Aorta (tissue), 5 donors: ENCODE results near the gene NUDT19. TPM values are rescaled to one million over a fixed set of nuclear protein-coding genes. Genes with fewer than 3 reads are reported as not detected.
"Not testable (repeated sequence)": the region's sequence is repeated elsewhere in the genome, so short reads cannot be mapped to it uniquely, and the experiment has no call there.

Experiments used
- ATAC-seq: fragments of 200-7000 bp; cut with Tn5 transposase; one replicate; pipeline ENCODE4 v1.9.1; 2022; ENCODE audit warnings: moderate library complexity; ENCODE audit not compliant: low FRiP score
- DNase-seq, 2 donors: peaks; one replicate each; pipeline ENCODE4 v3.0.0-alpha.2; 2020
- H3K27ac ChIP-seq, 2 donors: one replicate each; pipeline ENCODE4 v1.5.1; 2013; ENCODE audit warnings: low read length in 2 of 2, mild to moderate bottlenecking in 2 of 2, moderate library complexity in 2 of 2, control low read depth in 1 of 2, inconsistent platforms in 1 of 2, low read depth in 1 of 2
- H3K27me3 ChIP-seq, 2 donors: one replicate each; pipeline ENCODE4 v1.6.1; 2013; ENCODE audit warnings: control low read depth in 1 of 2, low read length in 1 of 2, mild to moderate bottlenecking in 1 of 2, moderate library complexity in 1 of 2; ENCODE audit not compliant: insufficient read depth in 2 of 2, control insufficient read depth in 1 of 2
- H3K36me3 ChIP-seq, 2 donors: one replicate each; pipeline ENCODE4 v1.6.1; 2013; ENCODE audit warnings: control low read depth in 1 of 2, low read length in 1 of 2, mild to moderate bottlenecking in 1 of 2; ENCODE audit not compliant: insufficient read depth in 2 of 2, control insufficient read depth in 1 of 2
- H3K4me1 ChIP-seq, 2 donors: one replicate each; pipeline ENCODE4 v1.6.1; 2013; ENCODE audit warnings: low read length in 2 of 2, control low read depth in 1 of 2, mild to moderate bottlenecking in 1 of 2, moderate library complexity in 1 of 2; ENCODE audit not compliant: insufficient read depth in 2 of 2, control insufficient read depth in 1 of 2
- H3K4me3 ChIP-seq, 2 donors: one replicate each; pipeline ENCODE4 v1.5.1; 2013; ENCODE audit warnings: low read length in 2 of 2, control low read depth in 1 of 2, mild to moderate bottlenecking in 1 of 2
- H3K9me3 ChIP-seq: one replicate; pipeline ENCODE4 v1.6.1; 2013; ENCODE audit warnings: mild to moderate bottlenecking, low read length; ENCODE audit not compliant: control insufficient read depth
- WGBS, 2 donors: extraction: QIAGEN DNeasy Blood & Tissue Kit; methylation state at CpG; one replicate each; pipeline ENCODE4 v1.1.7; 2013; 5-methylcytosine and 5-hydroxymethylcytosine counted together
- intact Hi-C, 2 donors: fragments of 100-400 bp; cut with DNase I; formaldehyde crosslinking; loops; one replicate each; pipeline versions ENCODE4 v1.14.2 to v1.15.0; 2022
- long read RNA-seq, 2 donors: library from polyadenylated mRNA; unstranded; transcript quantifications; one replicate each; pipeline ENCODE4 v2.0.0, GENCODE V29; 2020 to 2021
- polyA plus RNA-seq, 2 donors: library from polyadenylated mRNA; stranded (reverse); fragments of 200-250 nt; gene quantifications; one replicate each; pipeline ENCODE4 v1.2.3, GENCODE V29; 2013
- total RNA-seq, 2 donors: library from RNA; stranded (reverse); fragmentation: NEBNext Ultra II Directional; extraction: Animal tissue kit (Norgen Biotek cat#: 25700); gene quantifications; one replicate each; pipeline ENCODE4 v1.2.1, GENCODE V29; 2021
- donor health status: healthy with polysubstance abuse.
- donor health status: Bipolar disorder and iron deficiency.
- donor health status: DM: no; HTN: no; CAD: no.
- donor health status: DM: no; HTN: no; CAD: no.
- donor health status: DM: yes; HTN: yes; CAD: no.

NUDT19 gene
- total RNA-seq (1 to 10 TPM; 5.4 to 6.6 TPM), polyA plus RNA-seq (1 to 10 TPM; 3.5 to 4.5 TPM)
- long read RNA-seq, donor 1, partial matches to known transcripts: 4 of 7 reads
- long read RNA-seq, donor 1, other reads (novel, unspliced or antisense): 0 of 7 reads
- long read RNA-seq, donor 2, partial matches to known transcripts: 0 of 3 reads
- long read RNA-seq, donor 2, other reads (novel, unspliced or antisense): 2 of 3 reads

- Histone ChIP-seq H3K36me3 (peaks cover 0 to 1% of the 10 kb centered on the region in 2 donors), H3K4me1 (no peaks in the 10 kb centered on the region), H3K4me3 (peak within 1 kb of the TSS; percentile 76 to 81), H3K27me3 (no peaks in the 10 kb centered on the region), H3K27ac (peak within 1 kb of the TSS; percentile 58 to 69), H3K9me3 (no peaks in the 10 kb centered on the region)
- intact Hi-C loops: loop anchor here in 1 of 2 donors (2.0 kb wide), 1 partner anchor 17 kb away; the partner anchor contains the start of genes ANKRD27 and RGS9BP
- peak; percentile 92 to 94 for DNase-seq
- 6% methylated on average over 31 to 32 of the region's 32 CpGs for WGBS, 2 donors
- peak; percentile 97 for ATAC-seq
These were observed at the start of gene NUDT19 for GRCh38 chr19:32691291-32691951. TSS of gene NUDT19 (plus strand) at chr19:32691821. CDS start at chr19:32691961, 140 bp downstream.

DNA sequence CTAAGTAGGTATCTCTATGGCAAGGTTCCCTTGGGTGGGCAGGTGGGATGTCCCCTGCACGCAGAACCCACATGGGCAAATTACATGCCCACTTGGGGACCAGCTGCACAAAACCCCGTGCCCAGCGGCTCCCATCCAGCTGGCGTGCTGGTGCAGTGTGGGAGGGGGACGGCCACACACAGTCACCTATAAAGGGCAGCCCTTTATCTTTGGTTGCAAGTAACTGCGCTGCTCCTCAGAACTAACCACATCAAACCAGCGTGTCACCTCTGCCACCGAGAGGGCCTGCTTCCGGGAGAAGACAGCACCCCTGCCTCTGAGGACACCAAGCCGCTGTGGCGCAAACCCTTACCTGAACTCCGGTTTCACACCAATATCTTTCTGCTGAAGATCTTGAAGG is 48.9 kb upstream of the NUDT19 start:
- no peaks in the 10 kb centered on the region for H3K9me3 ChIP-seq
- no peak for ATAC-seq
- 87 to 88% methylated on average over 12 of the region's 12 CpGs for WGBS, 2 donors
- no peak overlapping the region for H3K4me3 ChIP-seq
- H3K27ac ChIP-seq: no peak overlapping the region
- intact Hi-C loops: no loop called here
- H3K27me3 ChIP-seq: no peaks in the 10 kb centered on the region
- peaks cover 0 to 15% of the 10 kb centered on the region in 2 donors for H3K36me3 ChIP-seq
- DNase-seq: no peak
- no peaks in the 10 kb centered on the region for H3K4me1 ChIP-seq

- peaks cover 0 to 13% of the 10 kb centered on the region in 2 donors for H3K36me3 ChIP-seq
- no peaks in the 10 kb centered on the region for H3K27me3 ChIP-seq
- H3K27ac ChIP-seq: no peak overlapping the region
- no peaks in the 10 kb centered on the region for H3K4me1 ChIP-seq
- ATAC-seq (no peak), DNase-seq (no peak)
- no peaks in the 10 kb centered on the region for H3K9me3 ChIP-seq
- no peak overlapping the region for H3K4me3 ChIP-seq
- WGBS, 2 donors: 96 to 97% methylated on average over 6 of the region's 6 CpGs
- intact Hi-C loops: no loop called here
These were observed 45.1 kb upstream of the NUDT19 start for GRCh38 chr19:32646556-32646955.

- DNase-seq (no peak), ATAC-seq (no peak)
- peaks cover 0 to 10% of the 10 kb centered on the region in 2 donors for H3K36me3 ChIP-seq
- 87 to 88% methylated on average over 8 of the region's 8 CpGs for WGBS, 2 donors
- H3K27me3 ChIP-seq: no peaks in the 10 kb centered on the region
- H3K9me3 ChIP-seq: no peaks in the 10 kb centered on the region
- H3K27ac ChIP-seq: no peak overlapping the region
- H3K4me3 ChIP-seq: no peak overlapping the region
- no peaks in the 10 kb centered on the region for H3K4me1 ChIP-seq
- intact Hi-C loops: no loop called here
These were observed 44.3 kb upstream of the NUDT19 start for GRCh38 chr19:32647361-32647760.

- no peak for ATAC-seq
- no peak overlapping the region for H3K4me3 ChIP-seq
- no peak for DNase-seq
- H3K27ac ChIP-seq: no peak overlapping the region
- 95 to 97% methylated on average over 11 of the region's 11 CpGs for WGBS, 2 donors
- intact Hi-C loops: no loop called here
- no peaks in the 10 kb centered on the region for H3K4me1 ChIP-seq
- H3K9me3 ChIP-seq: no peaks in the 10 kb centered on the region
- H3K36me3 ChIP-seq: peaks cover 0 to 3% of the 10 kb centered on the region in 2 donors
- no peaks in the 10 kb centered on the region for H3K27me3 ChIP-seq
These were observed 41.9 kb upstream of the NUDT19 start for GRCh38 chr19:32649751-32650150.

GRCh38 chr19:32650671-32651070 is 41.0 kb upstream of the NUDT19 start:
- WGBS, 2 donors: 96 to 98% methylated on average over 5 of the region's 5 CpGs
- intact Hi-C loops: no loop called here
- no peaks in the 10 kb centered on the region for H3K4me1 ChIP-seq
- peaks cover 0 to 3% of the 10 kb centered on the region in 2 donors for H3K36me3 ChIP-seq
- no peak for ATAC-seq
- no peak overlapping the region for H3K27ac ChIP-seq
- H3K4me3 ChIP-seq: no peak overlapping the region
- no peaks in the 10 kb centered on the region for H3K9me3 ChIP-seq
- no peak for DNase-seq
- H3K27me3 ChIP-seq: no peaks in the 10 kb centered on the region

GRCh38 chr19:32651729-32652140 is 39.9 kb upstream of the NUDT19 start:
- no peak overlapping the region for H3K27ac ChIP-seq

GRCh38 chr19:32652331-32652730 is 39.3 kb upstream of the NUDT19 start:
- H3K27me3 ChIP-seq, ATAC-seq, intact Hi-C loops, H3K4me1 ChIP-seq, H3K4me3 ChIP-seq, H3K36me3 ChIP-seq, DNase-seq, H3K27ac ChIP-seq, H3K9me3 ChIP-seq: not testable (repeated sequence)
- 95% methylated on average over 13 of the region's 13 CpGs for WGBS, 2 donors

More at GRCh38 chr19:32651729-32652140, 39.9 kb upstream of the NUDT19 start:
- Histone ChIP-seq H3K27me3 (no peaks in the 10 kb centered on the region), H3K4me3 (no peak overlapping the region), H3K4me1 (no peaks in the 10 kb centered on the region), H3K36me3 (peaks cover 0 to 3% of the 10 kb centered on the region in 2 donors), H3K9me3 (no peaks in the 10 kb centered on the region)
- intact Hi-C loops: no loop called here
- WGBS, 2 donors: 50 to 52% methylated on average over 8 of the region's 8 CpGs
- no peak for DNase-seq
- no peak for ATAC-seq
